ENCODE data around the gene CAMKK1. TPM values are rescaled to one million over a fixed set of nuclear protein-coding genes. Genes with fewer than 3 reads are reported as not detected.

Gene CAMKK1
- total and polyA plus RNA-seq, 9 of the 15 experiments (the other 6 are each of a cell fraction or from before 2014, with no cell fraction given), result 0.34 to 7.5 (median 4.9) TPM

- no peak for FAIRE-seq
- no peaks in the 10 kb centered on the region for H3K79me2 ChIP-seq (ENCODE audit: control insufficient read depth, insufficient read depth, low read length)
- no peak overlapping the region for H3K9ac ChIP-seq (ENCODE audit: insufficient read depth in 1 of 2, low read depth in 2 of 2, low read length in 2 of 2)
- H3K27ac ChIP-seq (ENCODE audit: extremely low read depth, low read depth, low read length), result no peak overlapping the region
- no peak overlapping the region for H2AFZ ChIP-seq (ENCODE audit: low read depth, low read length)
- peaks cover 5 to 20% of the 10 kb centered on the region in 2 experiments; a peak in 4 of 5 replicates for H3K4me1 ChIP-seq (replicated peaks in 1 of 2; ENCODE audit: control insufficient read depth in 2 of 2, insufficient read depth in 2 of 2, low read length in 2 of 2)
- ATAC-seq, result no peak
- peaks cover 9% of the 10 kb centered on the region; the same call in 2 of the 3 replicates for H3K36me3 ChIP-seq (ENCODE audit: control insufficient read depth, insufficient read depth, low read length)
- no TSS peak for BruUV-seq (replicated peaks)
- H3K9me1 ChIP-seq (ENCODE audit: control insufficient read depth, insufficient read depth, low read length), result no peaks in the 10 kb centered on the region
- H3K9me3 ChIP-seq (replicated peaks; ENCODE audit: control insufficient read depth, insufficient read depth, low read depth, low read length), result no peaks in the 10 kb centered on the region
- H3K27me3 ChIP-seq (ENCODE audit: control insufficient read depth in 2 of 2, insufficient read depth in 2 of 2, low read length in 2 of 2), result no peaks in the 10 kb centered on the region
- no peak for DNase-seq (ENCODE audit: extremely low read depth in 1 of 4, low spot score in 3 of 4)
- ChIA-PET CTCF (ENCODE audit: low intra/inter-chr PET ratio) (no interaction called here), POLR2A (interaction anchor here (0.6 kb wide), 1 partner anchor 11 kb away, joined by 3 read pairs; no protein-coding TSS in a partner anchor)
- no peaks in the 10 kb centered on the region for H4K20me1 ChIP-seq (replicated peaks; ENCODE audit: control insufficient read depth, insufficient read depth, low read length)
- H3K4me3 ChIP-seq, result no peak overlapping the region
- in situ Hi-C loops (cut with MboI) (no loop called here), intact Hi-C loops (cut with micrococcal nuclease) (no loop called here)
- no peak overlapping the region for H3K4me2 ChIP-seq (ENCODE audit: insufficient read depth, low read length)
- WGBS (ENCODE audit: insufficient coverage, low coverage, missing lambda C conversion rate), result 59% methylated on average over 7 of the region's 11 CpGs
- TF ChIP-seq FOXM1 (IDR thresholded peaks at IDR 0.05; ENCODE audit: low read depth), result no peak
- TF ChIP-seq FOXM1 (CRISPR knock-in tag; IDR thresholded peaks at IDR 0.05; ENCODE audit: low read depth), result no peak
- no peak for TF ChIP-seq SIRT6 (IDR thresholded peaks at IDR 0.05; ENCODE audit: low read depth, low read length)
- TF ChIP-seq PRDM10 (IDR thresholded peaks at IDR 0.05; ENCODE audit: partially characterized antibody), result no peak
- no peak for TF ChIP-seq ATF6 (CRISPR knock-in tag; IDR thresholded peaks at IDR 0.05)
- TF ChIP-seq RHOXF2B (CRISPR knock-in tag; conservative IDR thresholded peaks at IDR 0.05), result no peak
- TF ChIP-seq POLR2H (tag; IDR thresholded peaks at IDR 0.05; ENCODE audit: low read depth), result no peak
- no peak for TF ChIP-seq ZNF609 (CRISPR knock-in tag; IDR thresholded peaks at IDR 0.05; ENCODE audit: borderline replicate concordance)
- no peak for TF ChIP-seq CHD1 (IDR thresholded peaks at IDR 0.05; ENCODE audit: low read length)
- no peak for TF ChIP-seq ELF1 (tag; IDR thresholded peaks at IDR 0.05)
These were observed 25.2 kb downstream of the CAMKK1 start for GRCh38 chr17:3867606-3868005.
